Activated CD4-positive, alpha-beta T cell treated with anti-CD3 and anti-CD28 coated beads for 36 hours (primary cell): Measurements from ENCODE around the gene TEKT4. TPM values are rescaled to one million over a fixed set of nuclear protein-coding genes. Genes with fewer than 3 reads are reported as not detected.

Experiments used
- ATAC-seq: fragments of 200-7000 bp; cut with Tn5 transposase; one replicate; pipeline ENCODE4 v1.10.0; 2021; ENCODE audit warnings: mild to moderate bottlenecking, moderate library complexity
- CTCF ChIA-PET: fragments of 350-600 bp; sonication (Branson Sonifier 250); formaldehyde crosslinking; loops from one replicate; lab custom pipeline; 2021; ENCODE audit warnings: antibody characterized with exemption; lab: Charles Lee
- POLR2A ChIA-PET: fragments of 350-600 bp; sonication (Branson Sonifier 250); formaldehyde crosslinking; loops from one replicate; lab custom pipeline; 2021; ENCODE audit warnings: antibody characterized with exemption, inconsistent platforms; lab: Charles Lee
- DNase-seq: peaks from one replicate; pipeline ENCODE4 v3.0.0-alpha.2; 2020
- H3K27ac Mint-ChIP-seq: one replicate; pipeline ENCODE4 v1.8.0; 2021; ENCODE audit warnings: mixed read lengths
- H3K27me3 Mint-ChIP-seq: one replicate; pipeline ENCODE4 v1.8.0; 2021; ENCODE audit warnings: mixed read lengths
- H3K36me3 Mint-ChIP-seq: one replicate; pipeline ENCODE4 v1.8.0; 2021; ENCODE audit warnings: low read depth, mixed read lengths
- H3K4me1 Mint-ChIP-seq: one replicate; pipeline ENCODE4 v1.8.0; 2021; ENCODE audit warnings: mixed read lengths
- H3K4me3 Mint-ChIP-seq: one replicate; pipeline ENCODE4 v1.8.0; 2021; ENCODE audit warnings: mild to moderate bottlenecking, moderate library complexity, mixed read lengths
- H3K9me3 Mint-ChIP-seq: one replicate; pipeline ENCODE4 v1.8.0; 2021; ENCODE audit warnings: low read depth, mixed read lengths
- intact Hi-C, 2 experiments: fragments of 100-400 bp; cut with DNase I in 1 of 2; cut with micrococcal nuclease in 1 of 2; formaldehyde crosslinking; loops; one replicate each; pipeline versions ENCODE4 v1.14.2 to v1.15.1; 2022 to 2024; cut with DNase I, micrococcal nuclease
- total RNA-seq, 2 experiments: library from RNA; stranded (reverse); gene quantifications; one replicate each; pipeline ENCODE4 v1.2.3, GENCODE V29; 2021

TEKT4 gene
- total RNA-seq, 2 experiments from 2014 or later: not detected

- CTCF ChIA-PET: no interaction called here
These were observed 597 bp upstream of the TEKT4 start for GRCh38 chr2:94870440-94871225.

GRCh38 chr2:94872088-94872618 is 923 bp downstream of the TEKT4 start:
- Mint-ChIP-seq H3K9me3 (no peaks in the 10 kb centered on the region), H3K36me3 (no peaks in the 10 kb centered on the region), H3K4me1 (no peaks in the 10 kb centered on the region), H3K4me3 (no peak overlapping the region), H3K27me3 (peaks cover 17% of the 10 kb centered on the region), H3K27ac (no peak overlapping the region)
- CTCF ChIA-PET: interaction anchor here (1.0 to 2.1 kb wide), 2 partner anchors 15 to 85 kb away, joined by 3 to 9 read pairs; no protein-coding TSS in a partner anchor
- ATAC-seq: no peak
- DNase-seq: no peak
- POLR2A ChIA-PET: interaction anchor here (1.3 kb wide), 1 partner anchor 85 kb away, joined by 4 read pairs; no protein-coding TSS in a partner anchor
- intact Hi-C loops: loop anchor here in 1 of 2 experiments (10.0 kb wide), 1 partner anchor 243 kb away; no protein-coding TSS in a partner anchor

More at GRCh38 chr2:94870440-94871225, 597 bp upstream of the TEKT4 start:
- Mint-ChIP-seq H3K9me3 (no peaks in the 10 kb centered on the region), H3K27ac (no peak overlapping the region), H3K27me3 (peaks cover 17% of the 10 kb centered on the region), H3K4me1 (no peaks in the 10 kb centered on the region), H3K4me3 (no peak overlapping the region), H3K36me3 (no peaks in the 10 kb centered on the region)
- ATAC-seq: no peak
- intact Hi-C loops: loop anchor here in 1 of 2 experiments (10.0 kb wide), 1 partner anchor 244 kb away; no protein-coding TSS in a partner anchor
- POLR2A ChIA-PET: interaction anchor here (1.3 kb wide), 1 partner anchor 86 kb away, joined by 4 read pairs; no protein-coding TSS in a partner anchor
- DNase-seq: peak; percentile 69

- ChIA-PET CTCF (interaction anchor here (0.7 to 2.1 kb wide), 4 partner anchors 13 to 101 kb away, joined by 3 to 9 read pairs (median 3); no protein-coding TSS in a partner anchor), POLR2A (no interaction called here)
- H3K9me3 Mint-ChIP-seq: no peaks in the 10 kb centered on the region
- H3K27me3 Mint-ChIP-seq: peaks cover 17% of the 10 kb centered on the region
- no peaks in the 10 kb centered on the region for H3K36me3 Mint-ChIP-seq
- intact Hi-C loops: loop anchor here in 1 of 2 experiments (10.0 kb wide), 1 partner anchor 242 kb away; no protein-coding TSS in a partner anchor
- no peak for ATAC-seq
- no peak for DNase-seq
- H3K4me3 Mint-ChIP-seq: no peak overlapping the region
- no peak overlapping the region for H3K27ac Mint-ChIP-seq
- H3K4me1 Mint-ChIP-seq: no peaks in the 10 kb centered on the region
These were observed 1.6 kb downstream of the TEKT4 start for GRCh38 chr2:94872676-94873361.

GRCh38 chr2:94873362-94874276 is 2.4 kb downstream of the TEKT4 start:
- Mint-ChIP-seq H3K4me1 (no peaks in the 10 kb centered on the region), H3K27ac (no peak overlapping the region)
- CTCF ChIA-PET: interaction anchor here (0.7 to 2.1 kb wide), 5 partner anchors 14 to 102 kb away, joined by 3 to 9 read pairs (median 3); no protein-coding TSS in a partner anchor

GRCh38 chr2:94874277-94874997 is 3.2 kb downstream of the TEKT4 start:
- ChIA-PET POLR2A (no interaction called here), CTCF (interaction anchor here (1.2 kb wide), 1 partner anchor 82 kb away, joined by 6 read pairs; no protein-coding TSS in a partner anchor)
- H3K36me3 Mint-ChIP-seq: no peaks in the 10 kb centered on the region
- H3K27ac Mint-ChIP-seq: no peak overlapping the region
- no peak overlapping the region for H3K4me3 Mint-ChIP-seq
- ATAC-seq (peak; percentile 72), DNase-seq (peak; percentile 81)
- no peaks in the 10 kb centered on the region for H3K4me1 Mint-ChIP-seq
- H3K9me3 Mint-ChIP-seq: no peaks in the 10 kb centered on the region
- intact Hi-C loops: loop anchor here (1.0 to 10.0 kb wide), 3 partner anchors 82 to 240 kb away; no protein-coding TSS in a partner anchor
- peaks cover 17% of the 10 kb centered on the region for H3K27me3 Mint-ChIP-seq

More at GRCh38 chr2:94873362-94874276, 2.4 kb downstream of the TEKT4 start:
- Mint-ChIP-seq H3K27me3 (peaks cover 17% of the 10 kb centered on the region), H3K36me3 (no peaks in the 10 kb centered on the region), H3K9me3 (no peaks in the 10 kb centered on the region), H3K4me3 (no peak overlapping the region)
- no peak for DNase-seq
- ATAC-seq: no peak
- POLR2A ChIA-PET: no interaction called here
- intact Hi-C loops: loop anchor here (1.0 to 10.0 kb wide), 3 partner anchors 83 to 241 kb away; no protein-coding TSS in a partner anchor

- Mint-ChIP-seq H3K36me3 (no peaks in the 10 kb centered on the region), H3K27ac (no peak overlapping the region), H3K9me3 (no peaks in the 10 kb centered on the region), H3K27me3 (peaks cover 17% of the 10 kb centered on the region), H3K4me3 (no peak overlapping the region), H3K4me1 (no peaks in the 10 kb centered on the region)
- intact Hi-C loops: loop anchor here (2.0 to 10.0 kb wide), 2 partner anchors 82 to 240 kb away; no protein-coding TSS in a partner anchor
- ATAC-seq (no peak), DNase-seq (no peak)
- POLR2A ChIA-PET: no interaction called here
- CTCF ChIA-PET: interaction anchor here (0.9 to 1.6 kb wide), 3 partner anchors 10 to 81 kb away, joined by 3 to 6 read pairs (median 5); no protein-coding TSS in a partner anchor
These were observed 4.0 kb downstream of the TEKT4 start for GRCh38 chr2:94875064-94875819.

- Mint-ChIP-seq H3K27ac (no peak overlapping the region), H3K36me3 (no peaks in the 10 kb centered on the region), H3K4me3 (no peak overlapping the region), H3K4me1 (no peaks in the 10 kb centered on the region), H3K9me3 (no peaks in the 10 kb centered on the region), H3K27me3 (peaks cover 12% of the 10 kb centered on the region)
- ATAC-seq: no peak
- intact Hi-C loops: loop anchor here (2.0 to 10.0 kb wide), 2 partner anchors 81 to 239 kb away; no protein-coding TSS in a partner anchor
- ChIA-PET POLR2A (no interaction called here), CTCF (interaction anchor here (0.6 to 1.6 kb wide), 5 partner anchors 10 to 690 kb away, joined by 3 to 6 read pairs (median 5); no protein-coding TSS in a partner anchor)
- no peak for DNase-seq
These were observed 4.7 kb downstream of the TEKT4 start for GRCh38 chr2:94875820-94876522.

GRCh38 chr2:94876523-94876863 is 5.3 kb downstream of the TEKT4 start:
- POLR2A ChIA-PET: no interaction called here
- Mint-ChIP-seq H3K4me1 (no peaks in the 10 kb centered on the region), H3K9me3 (no peaks in the 10 kb centered on the region), H3K36me3 (no peaks in the 10 kb centered on the region), H3K27me3 (peaks cover 9% of the 10 kb centered on the region), H3K4me3 (no peak overlapping the region), H3K27ac (no peak overlapping the region)
- CTCF ChIA-PET: interaction anchor here (0.6 to 1.6 kb wide), 3 partner anchors 11 to 689 kb away, joined by 4 to 5 read pairs (median 5); no protein-coding TSS in a partner anchor
- DNase-seq: no peak
- intact Hi-C loops: loop anchor here in 1 of 2 experiments (10.0 kb wide), 1 partner anchor 238 kb away; no protein-coding TSS in a partner anchor
- no peak for ATAC-seq

GRCh38 chr2:94877129-94877528 is 5.9 kb downstream of the TEKT4 start:
- no peak for ATAC-seq
- intact Hi-C loops: loop anchor here in 1 of 2 experiments (10.0 kb wide), 1 partner anchor 238 kb away; no protein-coding TSS in a partner anchor
- Mint-ChIP-seq H3K27me3 (peaks cover 8% of the 10 kb centered on the region), H3K36me3 (no peaks in the 10 kb centered on the region), H3K9me3 (no peaks in the 10 kb centered on the region), H3K27ac (no peak overlapping the region), H3K4me1 (no peaks in the 10 kb centered on the region), H3K4me3 (no peak overlapping the region)
- CTCF ChIA-PET: interaction anchor here (0.9 to 1.6 kb wide), 2 partner anchors 12 to 80 kb away, joined by 5 read pairs; no protein-coding TSS in a partner anchor
- no peak for DNase-seq
- POLR2A ChIA-PET: no interaction called here
